ENCODE data around the gene CHM.

GRCh38 chrX:86051741-86052140, 4.4 kb upstream of the CHM start:
- no peak for TF ChIP-seq CTCF (IDR thresholded peaks at IDR 0.05; ENCODE audit: insufficient read depth, low read length, poor library complexity, severe bottlenecking)
- TF ChIP-seq EZH2phosphoT487 (conservative IDR thresholded peaks at IDR 0.05; ENCODE audit: low read length): no peak
